Tongue (tissue), 2 donors: ENCODE data around the gene MICU1. TPM values are rescaled to one million over a fixed set of nuclear protein-coding genes. Genes with fewer than 3 reads are reported as not detected.
"Not testable (repeated sequence)": the region's sequence is repeated elsewhere in the genome, so short reads cannot be mapped to it uniquely, and the experiment has no call there.

Experiments
- DNase-seq: peaks from one replicate; pipeline ENCODE4 v3.0.0-alpha.2; 2015
- total RNA-seq: library from RNA; depleted of rRNA; stranded (reverse); fragments of >200 nt; gene quantifications from one replicate; pipeline ENCODE4 v1.2.3, GENCODE V29; 2014

Gene MICU1
- total RNA-seq, 1 donor from 2014 or later, result 87.9 TPM

DNA sequence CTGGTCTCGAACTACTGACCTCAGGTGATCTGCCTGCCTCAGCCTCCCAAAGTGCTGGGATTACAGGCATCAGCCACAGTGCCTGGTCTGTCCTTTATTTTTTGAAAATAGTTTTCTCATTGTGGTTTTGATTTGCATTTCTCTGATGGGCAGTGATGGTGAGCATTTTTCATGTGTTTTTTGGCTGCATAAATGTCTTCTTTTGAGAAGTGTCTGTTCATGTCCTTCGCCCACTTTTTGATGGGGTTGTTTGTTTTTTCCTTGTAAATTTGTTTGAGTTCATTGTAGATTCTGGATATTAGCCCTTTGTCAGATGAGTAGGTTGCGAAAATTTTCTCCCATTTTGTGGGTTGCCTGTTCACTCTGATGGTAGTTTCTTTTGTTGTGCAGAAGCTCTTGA is 182.9 kb downstream of the MICU1 start:
- DNase-seq, result not testable (repeated sequence)

DNA sequence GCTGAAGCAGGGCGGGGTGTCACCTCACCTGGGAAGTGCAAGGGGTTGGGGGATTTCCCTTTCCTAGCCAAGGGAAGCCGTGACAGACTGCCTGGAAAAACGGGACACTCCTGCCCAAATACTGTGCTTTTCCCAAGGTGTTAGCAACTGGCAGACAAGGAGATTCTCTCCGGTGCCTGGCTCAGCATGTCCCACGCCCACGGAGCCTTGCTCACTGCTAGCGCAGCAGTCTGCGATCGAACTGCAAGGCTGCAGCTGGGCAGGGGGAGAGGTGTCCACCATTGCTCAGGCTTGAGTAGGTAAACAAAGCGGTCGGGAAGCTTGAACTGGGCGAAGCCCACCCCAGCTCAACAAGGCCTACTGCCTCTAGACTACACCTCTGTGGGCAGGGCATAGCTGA is 190.3 kb downstream of the MICU1 start:
- DNase-seq, result no peak

DNA sequence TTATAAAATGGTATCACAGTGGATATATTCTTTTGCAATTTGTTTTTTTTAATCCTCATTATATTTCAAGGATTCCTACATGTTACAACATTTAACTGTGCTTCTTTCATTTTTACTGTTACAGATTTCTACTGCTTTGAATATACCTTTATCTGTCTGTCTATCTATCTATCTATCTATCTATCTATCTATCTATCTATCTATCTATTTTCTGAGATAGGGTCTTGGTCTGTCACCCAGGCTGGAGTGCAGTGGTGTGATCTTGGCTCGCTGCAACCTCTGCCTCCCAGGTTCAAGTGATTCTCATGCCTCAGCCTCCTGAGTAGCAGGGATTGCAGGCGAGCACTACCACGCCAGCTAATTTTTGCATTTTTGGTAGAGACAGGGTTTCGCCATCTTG is 194.9 kb downstream of the MICU1 start:
- DNase-seq, result not testable (repeated sequence)

DNA sequence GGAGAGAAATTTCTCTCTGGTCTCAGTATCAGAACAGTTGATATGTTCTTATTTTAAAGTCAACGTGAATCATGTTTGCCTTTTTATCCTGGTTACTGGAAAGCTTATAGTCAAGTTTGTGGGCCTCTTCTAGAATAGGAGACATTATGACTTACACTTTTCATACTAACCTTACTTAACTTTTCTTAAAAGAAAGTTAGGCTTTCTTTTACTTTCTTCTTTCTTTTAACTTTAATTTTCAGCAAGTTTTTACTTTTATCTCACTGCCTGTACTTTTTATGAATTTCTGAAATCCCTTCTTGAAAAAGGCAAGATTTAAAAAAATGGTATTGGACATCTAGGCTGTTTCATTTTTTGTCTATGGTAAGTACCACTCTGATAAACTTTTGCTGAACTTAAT is 195.9 kb downstream of the MICU1 start:
- no peak for DNase-seq

DNA sequence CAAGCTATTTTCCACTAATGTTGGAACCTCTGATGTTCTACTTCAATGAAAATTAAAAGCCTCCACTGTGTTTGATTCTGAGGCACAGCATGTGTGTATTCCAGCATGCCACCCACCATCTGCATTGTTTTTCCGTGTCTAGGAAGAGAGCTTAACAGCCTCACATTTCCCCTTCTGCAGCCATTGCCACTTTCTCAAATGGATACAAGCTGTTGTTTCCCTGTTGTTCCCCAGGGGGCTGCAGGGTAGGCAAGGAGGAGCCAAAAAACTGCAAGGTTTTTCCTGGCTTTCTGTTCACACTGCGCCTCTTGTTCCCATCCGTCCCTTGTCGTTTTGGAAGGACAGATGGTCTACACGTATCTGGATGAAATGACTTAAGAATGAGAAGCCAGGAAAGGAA is 198.9 kb downstream of the MICU1 start:
- DNase-seq, result peak; percentile 72

DNA sequence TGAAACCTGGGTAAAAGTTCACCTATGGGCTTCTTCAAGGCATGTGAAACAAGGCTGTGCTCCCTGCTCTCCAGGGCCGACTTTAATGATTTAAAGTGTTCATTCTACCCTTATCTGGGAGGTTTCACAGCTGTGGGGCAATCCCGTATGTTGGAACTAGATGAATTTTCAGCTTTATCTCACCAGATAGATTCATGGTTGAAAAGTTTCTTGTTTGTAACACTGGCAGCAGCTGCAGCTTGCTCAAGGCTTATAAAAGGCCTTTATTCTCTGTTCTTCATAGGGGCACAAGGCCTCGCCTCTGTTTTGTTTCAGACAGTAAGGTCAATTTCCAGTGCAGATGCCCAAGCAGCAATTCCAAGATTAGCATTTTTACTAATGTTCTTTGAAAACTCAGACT is 200.7 kb downstream of the MICU1 start:
- peak; percentile 61 for DNase-seq

DNA sequence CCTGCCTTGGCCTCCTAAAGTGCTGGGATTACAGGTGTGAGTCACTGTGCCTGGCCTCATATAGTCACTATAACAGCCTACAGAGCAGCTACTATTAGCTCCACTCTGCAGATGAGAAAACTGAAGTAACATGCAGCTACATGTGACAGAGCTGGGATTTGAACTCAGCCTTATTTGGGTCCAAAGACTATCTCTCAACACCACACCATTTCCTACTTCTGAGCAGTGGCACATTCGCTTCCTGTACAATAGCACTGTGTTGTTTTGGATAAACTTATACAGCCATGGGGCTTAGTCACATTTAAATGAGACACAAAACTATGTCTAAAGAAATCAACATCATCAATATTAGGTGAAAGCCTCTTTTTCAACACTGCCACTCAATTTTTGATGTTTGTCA is 201.3 kb downstream of the MICU1 start:
- no peak for DNase-seq

DNA sequence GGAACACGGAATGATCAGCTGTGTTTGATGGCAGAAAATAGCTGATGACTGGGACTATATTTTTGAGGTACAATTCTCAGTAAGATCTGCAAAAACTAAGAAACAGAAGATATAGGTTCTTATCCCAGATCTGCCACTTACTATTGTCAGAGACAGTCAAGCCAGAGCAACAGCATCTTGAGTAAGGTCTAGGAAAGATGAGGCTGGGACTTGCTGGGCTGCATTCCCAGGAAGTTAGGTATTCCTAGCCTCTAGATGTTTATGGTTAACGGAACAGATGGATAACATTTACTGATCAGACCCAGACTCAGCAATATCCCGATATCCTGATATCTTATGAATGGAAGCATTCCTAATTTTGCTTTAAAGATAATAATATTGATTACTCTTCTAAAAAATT is 202.5 kb downstream of the MICU1 start:
- DNase-seq, result no peak

DNA sequence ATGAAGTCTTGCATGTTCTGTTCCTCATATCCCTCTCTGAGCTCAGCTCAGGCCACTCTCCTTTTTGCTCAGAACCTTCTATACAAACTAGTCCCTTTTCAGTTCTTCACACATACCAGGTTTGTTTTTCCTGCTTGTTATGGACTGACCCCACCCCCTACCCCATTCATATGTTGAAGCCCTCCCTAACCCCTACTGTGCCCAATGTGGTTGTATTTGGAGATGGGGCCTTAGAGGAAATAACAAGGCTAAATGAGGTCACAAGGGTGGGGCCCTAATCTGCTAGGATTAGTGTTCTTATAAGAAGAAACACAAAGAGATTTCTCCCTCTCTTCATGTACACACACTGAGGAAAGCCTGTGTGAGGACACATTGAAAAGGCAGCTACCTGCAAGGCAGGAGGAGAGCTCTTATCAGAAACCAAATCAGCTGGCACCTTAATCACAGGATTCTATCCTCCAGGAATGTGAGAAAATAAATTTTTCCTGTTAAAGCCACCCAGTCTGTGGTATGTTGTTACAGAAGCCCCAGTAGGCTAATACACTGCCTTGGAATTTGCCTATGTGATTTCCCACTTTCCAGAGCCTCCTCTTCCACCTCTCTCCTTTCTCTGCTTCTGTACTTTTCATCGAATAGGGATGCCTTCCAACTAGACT is 203.9 kb downstream of the MICU1 start:
- no peak for DNase-seq

DNA sequence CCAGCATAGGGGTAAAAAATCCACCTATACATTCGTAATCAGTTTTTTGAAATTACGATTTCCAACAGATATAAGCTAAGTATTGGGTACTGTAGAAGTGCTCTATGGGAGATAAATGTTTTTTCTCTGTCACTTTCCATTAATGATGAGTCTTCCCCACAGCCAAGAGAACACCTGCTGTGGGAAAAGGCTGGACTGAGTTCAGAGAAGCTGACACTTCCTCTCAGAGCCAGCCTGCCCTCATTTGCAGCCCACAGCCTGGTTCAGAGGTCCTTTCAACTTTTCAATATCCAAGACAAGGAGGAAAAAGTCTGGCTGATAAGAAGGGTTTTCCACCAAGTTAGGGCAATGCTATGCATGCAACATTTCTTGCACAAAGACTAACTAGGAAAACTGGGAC is 206.6 kb downstream of the MICU1 start:
- DNase-seq, result no peak

DNA sequence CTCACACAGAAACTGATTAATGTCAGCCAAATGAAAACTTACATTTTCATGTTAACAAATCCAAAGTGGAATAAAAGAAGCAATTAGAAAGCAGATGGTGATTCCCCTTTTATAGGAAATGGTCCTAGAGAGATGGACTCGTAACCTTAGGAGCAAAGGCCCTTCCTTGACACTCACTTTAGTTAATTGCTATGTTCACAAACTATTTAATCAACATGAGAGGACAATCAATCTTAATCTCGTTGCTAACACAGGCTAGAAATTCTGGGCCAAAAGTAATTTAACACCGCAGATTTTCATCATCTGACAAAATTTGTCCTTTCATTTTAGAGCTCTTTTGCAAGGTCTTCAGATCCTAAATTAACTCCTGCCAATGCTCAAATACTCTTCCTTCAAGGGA is 207.2 kb downstream of the MICU1 start:
- DNase-seq, result no peak

DNA sequence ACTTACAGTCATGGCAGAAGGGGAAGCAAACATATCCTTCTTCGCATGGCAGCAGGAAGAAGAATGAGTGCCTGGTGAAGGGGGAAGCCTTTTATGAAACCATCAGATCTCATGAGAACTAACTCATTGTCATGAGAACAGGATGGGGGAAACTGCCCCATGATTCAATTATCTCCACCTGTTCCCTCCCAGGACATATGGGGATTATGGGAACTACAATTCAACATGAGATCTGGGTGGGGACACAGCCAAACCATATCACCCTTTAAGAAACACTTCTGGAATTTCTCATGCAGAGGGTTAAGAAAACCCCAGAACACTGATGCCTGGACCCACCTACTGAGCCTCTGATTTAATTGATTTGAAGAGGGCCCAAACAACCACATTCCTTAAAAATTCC is 207.9 kb downstream of the MICU1 start:
- DNase-seq, result no peak

DNA sequence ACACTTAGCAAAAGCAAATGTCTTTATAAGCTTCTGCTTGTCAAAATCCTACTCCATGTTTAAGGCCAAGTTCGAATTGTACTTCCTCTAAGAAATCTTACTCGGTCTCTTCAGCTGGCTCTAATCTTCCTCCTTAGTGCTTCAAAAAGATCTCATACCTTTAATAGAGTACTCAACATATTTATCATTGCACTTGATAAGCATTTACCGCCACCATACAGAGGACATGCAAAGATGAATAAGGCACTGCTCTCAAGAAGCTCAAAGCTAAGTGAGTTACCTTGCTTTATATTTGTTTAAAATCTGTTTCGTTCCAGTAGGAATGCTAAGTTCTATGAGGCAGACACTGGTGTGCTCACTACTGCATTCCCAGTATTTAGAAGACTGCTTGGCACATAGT is 209.2 kb downstream of the MICU1 start:
- no peak for DNase-seq

DNA sequence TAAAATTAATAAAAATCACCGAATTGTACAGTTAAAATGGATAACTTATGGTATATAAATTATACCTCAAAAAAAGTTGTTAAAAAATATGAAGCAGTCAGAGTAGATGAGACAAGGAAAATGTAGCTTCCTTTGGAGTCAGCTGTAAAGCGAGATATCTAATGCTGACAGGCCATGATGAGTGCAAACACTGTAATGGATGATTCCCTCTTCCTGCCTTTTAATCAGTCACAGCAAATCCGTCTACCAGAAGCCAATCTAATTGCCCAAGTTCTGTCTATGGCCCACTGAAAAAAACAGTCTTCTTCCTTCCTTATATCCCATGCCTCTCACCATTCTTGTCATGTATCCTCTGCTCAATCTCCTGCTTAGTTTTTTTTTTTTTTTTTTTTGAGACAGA is 211.2 kb downstream of the MICU1 start:
- no peak for DNase-seq

DNA sequence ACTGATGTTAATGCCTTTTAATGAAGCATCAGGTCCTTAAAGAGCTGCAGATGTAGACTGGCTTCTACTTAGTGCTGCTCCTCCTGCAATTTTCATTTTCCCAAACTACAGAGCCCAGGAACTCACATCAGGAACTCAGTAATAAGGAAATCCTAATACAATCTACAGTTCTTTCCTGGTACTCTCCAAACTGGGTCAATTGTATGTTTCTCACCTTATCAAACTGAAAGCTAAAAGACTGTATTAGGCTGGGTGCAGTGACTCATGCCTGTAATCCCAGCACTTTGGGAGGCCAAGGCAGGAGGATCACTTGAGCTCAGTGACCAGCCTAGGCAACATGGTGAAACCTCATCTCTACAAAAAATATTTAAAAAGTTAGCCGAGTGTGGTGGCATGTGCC is 216.7 kb downstream of the MICU1 start:
- no peak for DNase-seq

DNA sequence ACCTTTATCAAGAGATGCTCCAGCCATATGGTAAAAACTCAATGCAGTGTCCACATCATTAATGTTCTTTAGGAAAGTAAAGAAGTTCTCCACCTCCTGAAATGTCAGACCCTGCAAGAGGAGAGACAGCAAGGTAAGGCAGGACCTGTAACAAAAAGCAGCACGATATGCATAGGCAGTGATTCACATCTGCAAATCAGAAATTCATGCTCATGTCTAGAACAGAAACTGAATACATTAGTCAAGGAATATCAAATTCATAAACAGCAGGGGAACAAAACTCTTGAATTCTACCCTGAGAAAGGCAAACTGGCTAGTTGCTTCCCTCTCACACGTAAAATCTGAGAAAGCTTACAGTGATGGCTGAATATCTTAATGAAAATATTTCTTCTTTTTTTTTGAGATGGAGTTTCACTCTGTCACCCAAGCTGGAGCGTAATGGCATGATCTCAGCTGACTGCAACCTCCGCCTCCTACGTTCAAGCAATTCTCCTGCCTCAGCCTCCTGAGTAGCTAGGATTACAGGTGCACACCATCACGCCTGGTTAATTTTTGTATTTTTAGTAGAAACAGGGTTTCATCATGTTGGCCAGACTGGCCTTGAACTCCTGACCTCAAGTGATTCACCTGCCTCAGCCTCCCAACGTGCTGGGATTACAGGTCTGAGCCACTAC is 217.8 kb downstream of the MICU1 start:
- no peak for DNase-seq

DNA sequence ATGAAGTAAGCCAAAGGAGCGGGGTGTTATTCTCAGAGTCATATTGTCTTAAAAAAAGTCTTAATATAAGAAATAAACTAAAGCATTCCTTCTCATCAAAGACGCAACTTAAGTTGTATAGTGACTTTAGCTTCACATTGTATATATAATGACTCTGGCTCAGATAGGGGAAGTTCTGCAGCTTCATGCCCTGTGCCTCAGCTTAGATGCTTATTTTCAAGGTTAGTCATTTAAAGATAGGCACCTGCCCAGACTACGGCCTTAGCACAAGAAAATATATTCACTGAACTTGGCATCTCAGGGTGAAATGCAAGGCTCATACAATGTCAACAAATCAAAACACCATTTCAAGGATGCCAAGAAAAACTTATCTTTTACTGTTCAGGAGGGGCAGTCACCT is 218.4 kb downstream of the MICU1 start:
- no peak for DNase-seq

DNA sequence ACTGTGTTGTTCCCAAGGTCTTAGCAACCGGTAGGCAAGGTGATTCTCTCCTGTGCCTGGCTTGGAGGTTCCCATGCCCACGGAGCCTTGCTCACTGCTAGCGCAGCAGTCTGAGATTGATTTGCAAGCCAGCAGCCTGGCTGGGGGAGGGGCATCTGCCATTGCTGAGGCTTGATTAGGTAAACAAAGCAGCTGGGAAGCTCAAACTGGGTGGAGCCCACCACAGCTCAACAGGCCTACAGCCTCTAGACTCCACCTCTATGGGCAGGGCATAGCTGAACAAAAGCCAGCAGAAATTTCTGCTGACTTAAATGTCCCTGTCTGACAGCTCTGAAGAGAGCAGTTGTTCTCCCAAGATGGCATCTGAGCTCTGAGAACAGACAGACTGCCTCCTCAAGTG is 230.3 kb downstream of the MICU1 start:
- DNase-seq, result peak; percentile 37

DNA sequence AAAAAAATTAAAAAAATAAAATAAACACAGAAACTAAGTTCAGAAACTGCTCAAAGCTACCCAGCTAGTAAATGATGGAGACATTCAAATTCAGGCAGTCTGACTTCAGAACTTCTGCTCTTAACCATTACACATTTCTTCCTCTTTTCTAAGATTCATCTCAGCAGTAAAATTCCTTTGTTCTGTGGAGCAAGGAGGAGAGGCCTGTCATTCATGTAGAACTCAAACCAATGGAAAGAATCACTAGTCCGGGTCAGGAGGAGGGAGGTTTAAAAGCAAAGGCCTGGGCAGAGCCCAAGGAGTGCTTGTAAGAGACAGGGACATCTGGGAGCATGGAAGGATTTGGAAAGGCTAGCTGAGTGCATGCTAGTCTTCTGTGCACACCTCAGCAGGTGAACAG is 233.3 kb downstream of the MICU1 start:
- no peak for DNase-seq

DNA sequence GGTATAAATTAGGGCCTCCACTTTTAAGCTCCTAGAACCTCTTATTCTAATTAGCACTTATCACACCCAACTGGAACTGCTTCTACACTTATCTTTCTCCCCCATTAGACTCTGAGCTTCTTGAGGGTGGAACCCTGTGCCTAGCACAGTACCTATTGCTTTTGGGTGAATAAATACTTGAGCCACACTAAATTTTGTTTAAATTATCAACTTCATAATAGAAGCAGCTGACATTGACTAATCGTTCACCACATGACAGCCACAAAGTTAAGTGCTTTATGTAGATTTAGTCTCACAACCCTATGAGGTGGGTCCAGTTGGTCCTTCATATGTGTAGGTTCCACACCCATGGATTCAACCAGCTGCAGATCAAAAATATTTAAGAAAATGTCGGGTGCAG is 235.1 kb downstream of the MICU1 start:
- DNase-seq, result no peak

DNA sequence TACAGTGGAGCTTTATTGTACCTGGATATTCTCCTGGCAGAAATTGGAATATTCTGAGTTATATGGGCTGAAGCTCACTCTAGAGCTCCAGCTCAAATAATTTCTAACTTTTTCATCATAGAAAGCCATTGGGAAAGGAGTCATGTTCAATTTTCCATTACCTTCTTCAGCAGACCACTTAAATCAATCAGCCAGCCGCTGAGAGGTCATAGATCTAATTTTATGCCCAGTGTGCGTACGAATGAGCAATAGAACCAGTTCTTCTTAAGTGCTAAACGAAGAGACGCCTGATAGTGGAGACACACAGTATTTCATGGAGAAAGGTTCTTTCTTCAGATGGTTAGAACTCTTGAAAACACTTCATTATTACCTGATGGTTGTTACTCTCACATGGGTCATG is 236.2 kb downstream of the MICU1 start:
- no peak for DNase-seq

DNA sequence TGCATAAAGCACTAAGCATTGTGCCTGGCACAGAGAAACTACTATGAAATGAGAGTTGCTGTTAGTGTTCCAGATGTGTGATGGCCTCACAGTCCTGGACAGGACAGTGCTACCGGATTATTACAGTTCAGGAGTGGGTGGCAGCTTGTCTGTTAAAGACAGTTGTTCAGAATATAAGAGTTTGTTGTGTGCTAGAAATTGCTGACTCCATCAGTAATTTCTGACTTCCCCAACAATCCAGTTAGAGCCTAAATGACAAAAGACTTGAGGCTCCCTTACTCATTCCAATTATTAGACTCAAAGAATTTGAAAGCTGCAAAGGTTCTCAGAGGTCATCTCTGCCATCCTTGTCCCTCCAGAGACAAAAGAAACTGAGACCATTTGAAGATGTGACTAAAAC is 236.9 kb downstream of the MICU1 start:
- DNase-seq, result no peak

DNA sequence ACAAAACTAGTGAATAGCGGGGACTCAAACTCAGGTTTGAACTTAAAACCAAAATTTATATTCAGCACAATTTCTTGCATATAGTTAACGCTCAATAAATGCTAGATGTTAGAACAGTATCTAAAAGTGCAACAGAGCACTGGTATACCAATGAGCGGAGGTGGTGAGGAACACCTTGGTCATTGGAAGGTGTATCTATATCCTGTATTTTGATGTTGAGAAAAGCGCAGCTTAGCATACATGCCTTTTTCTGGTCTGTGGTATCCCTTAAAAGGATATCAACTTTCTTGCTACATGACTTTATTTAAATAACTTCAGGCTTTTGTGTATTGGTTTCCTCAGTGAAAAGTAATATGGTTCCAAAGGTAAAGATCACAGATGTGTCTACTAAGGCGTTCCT is 237.8 kb downstream of the MICU1 start:
- no peak for DNase-seq

DNA sequence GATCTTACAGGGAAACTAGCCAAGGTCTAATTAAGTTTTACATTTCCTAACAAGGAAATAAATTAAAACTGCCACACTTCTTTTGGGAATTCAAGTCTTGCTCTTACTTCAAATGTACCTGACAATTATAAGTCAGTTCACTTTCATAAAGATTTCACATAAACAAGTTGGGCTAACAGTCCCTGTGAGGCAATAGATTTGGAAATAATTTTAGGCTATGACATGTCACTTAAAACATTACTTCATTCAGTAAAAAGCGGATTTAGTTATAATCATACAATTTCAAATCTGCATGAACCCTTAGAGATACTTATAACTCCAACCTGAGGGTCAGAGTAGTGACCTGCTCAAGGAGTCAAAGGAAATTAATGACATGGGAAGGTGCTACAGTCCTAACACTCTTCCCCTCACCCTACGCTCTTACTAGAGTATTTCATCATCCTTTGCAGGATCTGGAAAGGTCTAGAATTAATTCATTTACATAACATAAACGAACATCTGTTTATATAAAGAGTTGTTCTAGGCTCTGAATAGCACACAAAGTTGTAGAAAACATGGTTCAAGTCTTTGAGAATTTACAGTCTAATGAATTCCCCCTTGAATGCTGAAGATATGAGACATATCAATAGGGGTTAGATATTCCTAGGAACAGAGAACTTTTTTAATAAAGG is 238.8 kb downstream of the MICU1 start:
- no peak for DNase-seq
